Activated CD4-positive, CD25-positive, alpha-beta regulatory T cell treated with anti-CD3 and anti-CD28 coated beads, Interleukin-2, amount 50 U/mL, for 24 hours (primary cell): ENCODE data around the gene SPOCK3.

Experiments
- ATAC-seq, 2 donors: fragments of 150-1000 bp; cut with Tn5 transposase; one replicate each; pipeline ENCODE4 v1.10.0; 2021; ENCODE audit warnings: mild to moderate bottlenecking in 1 of 2, moderate library complexity in 1 of 2

The SPOCK3 gene

DNA sequence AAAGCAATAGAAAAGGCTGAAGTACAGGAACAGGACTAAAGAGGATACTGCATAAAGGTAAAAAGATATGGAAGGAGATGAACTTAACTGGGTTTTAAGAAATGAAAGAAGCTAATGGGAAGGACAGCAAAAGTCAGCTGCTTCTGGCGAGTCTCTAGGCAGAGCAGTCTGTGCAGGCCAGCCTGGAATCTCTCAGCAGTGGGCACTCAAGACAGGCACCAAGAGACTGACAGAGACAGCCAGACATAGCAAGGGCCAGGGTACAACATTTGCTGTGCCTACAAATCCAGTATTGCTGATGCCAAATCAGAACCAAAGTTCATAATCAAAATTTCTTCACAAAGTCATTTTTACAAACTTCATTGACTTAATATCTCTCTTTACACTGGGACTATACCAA lies 62.4 kb downstream of the SPOCK3 start:
- no peak for ATAC-seq

DNA sequence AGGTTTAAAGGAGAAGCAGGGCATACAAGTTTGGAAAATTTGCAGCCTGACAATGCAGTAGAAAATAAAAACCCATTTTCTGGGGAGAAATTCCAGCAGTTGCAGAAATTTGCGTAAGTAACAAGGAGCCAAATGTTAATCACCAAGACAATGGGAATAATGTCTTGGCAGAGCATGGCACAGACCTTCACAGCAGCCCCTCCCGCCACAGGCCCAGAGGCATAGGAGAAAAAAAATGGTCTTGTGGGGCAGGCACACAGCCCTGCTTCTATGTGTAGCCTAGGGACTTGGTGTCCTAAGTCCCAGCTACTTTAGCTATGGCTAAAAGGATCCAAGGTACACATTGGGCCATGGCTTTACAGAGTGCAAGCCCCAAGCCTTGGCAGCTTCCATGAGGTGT lies 65.7 kb downstream of the SPOCK3 start:
- ATAC-seq, result no peak

DNA sequence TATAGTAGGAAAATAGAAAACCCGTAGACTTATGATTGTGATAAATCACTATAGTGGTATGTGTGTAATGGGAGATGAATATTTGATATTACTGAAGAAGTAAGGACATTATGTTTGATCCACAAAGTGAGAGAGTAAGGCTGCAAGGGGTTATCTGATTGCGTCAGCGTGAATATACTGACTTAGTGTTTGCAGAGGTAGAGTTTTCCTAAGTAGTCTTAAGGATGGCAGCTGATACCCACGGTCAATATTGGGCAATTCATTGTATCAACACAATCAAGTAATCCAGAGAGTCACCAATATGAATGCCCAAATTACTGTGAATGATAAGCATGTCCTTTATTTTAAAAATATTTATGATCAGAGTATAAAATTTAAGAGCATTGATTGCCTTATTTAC lies 83.7 kb downstream of the SPOCK3 start:
- ATAC-seq, result no peak

DNA sequence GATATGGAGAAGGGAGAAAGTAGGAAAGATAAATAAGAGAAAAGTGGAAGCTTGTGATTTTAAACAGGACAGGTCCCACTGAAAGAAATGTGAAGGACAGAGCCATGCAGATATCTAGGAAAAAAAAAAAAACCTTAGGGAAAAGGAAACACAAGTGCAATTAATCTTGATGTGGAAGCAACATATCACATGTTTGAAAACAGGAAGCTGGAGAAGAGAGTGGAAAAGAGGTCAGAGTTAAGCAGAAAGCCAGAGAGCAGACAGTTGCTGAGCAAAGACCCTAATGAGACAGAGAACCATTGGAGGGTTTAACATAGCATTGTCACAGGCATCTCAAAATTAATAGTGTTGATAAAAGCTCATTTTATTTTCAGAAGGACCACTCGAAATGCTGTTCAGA lies 89.7 kb downstream of the SPOCK3 start:
- no peak for ATAC-seq

DNA sequence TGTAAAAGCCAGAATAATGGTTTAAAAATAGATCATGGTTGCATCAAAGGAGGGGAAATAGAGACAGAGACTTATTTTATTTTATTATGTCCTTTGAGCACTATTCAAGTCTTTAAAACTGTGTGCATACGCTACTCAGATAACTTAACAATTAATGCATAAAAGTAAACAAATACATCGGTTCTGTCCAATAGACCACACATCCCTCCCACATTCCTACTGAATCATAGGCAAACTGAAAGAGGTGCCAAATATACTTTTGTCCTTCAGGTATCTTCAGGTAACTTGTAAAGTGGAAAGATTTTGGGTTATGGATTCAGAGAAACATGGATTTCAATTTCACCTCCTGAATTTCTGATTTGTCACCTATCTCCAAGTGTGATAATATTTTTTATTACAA lies 91.3 kb downstream of the SPOCK3 start:
- no peak for ATAC-seq

DNA sequence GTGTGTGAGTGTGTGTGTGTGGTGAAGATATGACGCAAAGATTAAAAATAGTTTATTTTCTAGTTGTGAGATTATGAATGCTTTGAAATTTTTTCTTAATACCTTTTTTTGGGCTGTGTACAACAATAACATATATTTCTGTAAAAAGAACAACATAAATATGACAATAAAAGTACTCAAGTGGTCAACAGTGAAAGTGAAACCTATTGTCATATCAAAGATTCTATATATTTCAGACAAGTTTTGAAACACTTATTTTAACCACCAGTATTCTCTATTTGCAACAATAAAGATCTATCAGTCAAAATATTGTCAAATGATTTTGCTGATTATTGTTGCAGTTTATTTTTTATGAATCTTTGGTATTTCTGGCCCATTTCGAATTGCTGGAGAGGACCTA lies 98.0 kb downstream of the SPOCK3 start:
- no peak for ATAC-seq

DNA sequence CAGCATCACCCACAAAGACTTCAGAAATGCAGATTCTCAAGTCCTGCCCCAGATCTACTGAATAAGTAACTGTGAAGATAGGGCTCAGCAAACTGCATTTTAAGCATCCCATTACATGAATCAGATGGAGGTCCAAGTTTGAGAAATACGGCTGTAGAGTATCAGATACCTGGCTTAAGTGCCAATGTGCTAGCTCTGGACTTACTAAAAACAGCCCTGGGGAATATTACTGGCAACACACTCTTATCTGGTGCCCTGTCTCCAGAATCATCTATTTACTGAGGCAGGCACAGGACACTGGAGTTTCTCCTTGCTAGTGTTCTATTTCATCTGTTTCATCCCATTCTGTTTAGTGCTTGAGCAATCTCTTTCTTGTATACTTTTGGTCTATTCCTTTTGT lies 105.1 kb downstream of the SPOCK3 start:
- ATAC-seq, result no peak

DNA sequence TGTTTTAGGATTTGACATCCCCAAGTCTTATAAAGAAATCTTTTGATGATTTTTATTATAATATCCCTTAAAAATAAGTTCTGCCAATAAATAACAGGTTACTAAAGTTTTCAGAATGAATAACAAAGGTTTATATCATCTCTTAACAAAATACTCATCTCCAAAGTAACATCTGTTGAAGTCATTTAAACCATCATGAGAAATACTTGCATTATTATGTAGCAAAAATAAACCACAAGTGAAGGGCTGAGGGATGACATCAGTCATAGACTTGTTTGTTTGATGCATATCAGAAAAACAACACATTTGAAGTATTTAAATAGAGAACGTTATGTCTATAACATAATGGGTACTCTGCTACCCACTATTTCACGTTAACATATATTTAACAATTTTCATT lies 114.9 kb downstream of the SPOCK3 start:
- ATAC-seq, result no peak

DNA sequence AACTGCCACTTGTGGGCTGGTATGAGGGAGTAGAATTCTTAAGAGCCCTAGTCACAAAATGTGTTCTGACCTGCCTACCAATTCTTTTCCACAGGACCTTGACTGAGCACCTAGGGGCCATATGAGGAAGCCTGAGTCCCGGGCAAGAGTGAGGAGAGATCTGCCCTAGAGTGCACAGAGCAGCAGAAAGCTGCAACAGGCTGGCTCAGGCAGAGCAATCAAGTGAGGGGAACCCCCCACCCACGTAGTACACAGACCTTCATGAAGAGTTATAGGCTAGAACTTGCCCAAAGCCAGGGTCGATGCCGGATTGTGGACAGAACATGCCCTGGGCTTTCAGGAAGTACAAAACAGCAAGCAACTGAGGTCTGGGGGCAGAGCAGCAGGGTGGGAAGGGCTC lies 117.0 kb downstream of the SPOCK3 start:
- ATAC-seq, result no peak

DNA sequence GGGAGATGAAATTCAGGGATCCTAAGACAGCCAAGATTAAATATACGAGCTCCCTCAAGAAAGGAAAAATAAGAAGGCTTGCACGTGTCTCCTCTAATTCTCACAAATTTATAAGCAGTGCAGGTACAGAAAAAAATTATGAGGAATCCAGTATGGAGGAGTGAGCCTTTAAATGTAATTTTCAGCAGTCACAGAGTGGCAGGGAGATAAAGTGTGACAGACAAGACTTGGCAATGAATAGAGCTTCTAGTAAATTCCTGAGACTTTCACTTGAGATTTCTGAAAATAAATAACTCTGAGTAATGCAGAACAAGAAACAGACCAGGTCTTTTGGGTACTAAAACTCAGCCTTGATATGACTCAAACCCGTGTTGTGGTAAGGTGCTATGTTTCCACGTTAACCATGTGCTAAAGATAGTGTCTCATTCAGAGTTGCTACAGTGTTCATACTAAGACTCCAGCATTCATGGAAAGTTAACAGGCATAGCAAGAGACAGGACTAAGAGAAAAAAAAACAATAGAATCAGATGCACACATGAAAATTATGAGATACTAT lies 119.8 kb downstream of the SPOCK3 start:
- no peak for ATAC-seq

DNA sequence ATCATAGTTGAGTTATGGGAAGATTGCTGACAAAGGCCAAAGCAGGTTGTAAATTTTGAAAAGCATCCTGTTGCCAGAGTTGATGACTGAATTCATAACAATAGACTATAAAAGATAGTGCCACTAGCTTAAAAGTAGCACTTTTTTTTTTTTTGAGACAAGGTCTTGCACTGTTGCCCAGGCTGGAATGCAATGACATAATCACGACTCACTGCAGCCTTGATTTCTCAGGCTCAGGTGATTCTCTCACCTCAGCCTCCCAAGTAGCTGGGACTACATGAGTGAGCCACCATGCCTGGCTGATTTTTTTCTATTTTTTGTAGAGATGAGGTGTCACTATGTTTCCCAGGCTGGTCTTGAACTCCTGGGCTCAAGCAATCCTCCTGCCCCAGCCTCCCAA lies 122.7 kb downstream of the SPOCK3 start:
- ATAC-seq, result no peak

DNA sequence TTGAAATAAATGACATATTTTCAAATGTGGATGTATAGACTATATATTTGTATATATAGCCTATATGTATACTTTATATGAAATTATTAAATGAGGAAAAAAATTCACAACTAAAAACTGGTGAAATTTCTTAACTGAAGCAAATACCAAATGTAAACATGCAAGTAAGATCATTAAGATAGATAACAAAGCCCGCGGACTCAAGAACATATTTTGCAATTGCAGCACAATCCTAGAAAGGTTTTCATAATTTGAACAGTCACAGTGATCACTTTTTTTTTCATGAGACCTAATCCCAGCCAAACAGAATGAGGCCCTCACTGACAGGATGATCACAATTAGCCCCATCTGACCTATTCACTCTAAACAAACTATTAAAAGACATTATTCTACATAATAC lies 123.2 kb downstream of the SPOCK3 start:
- ATAC-seq, result no peak

DNA sequence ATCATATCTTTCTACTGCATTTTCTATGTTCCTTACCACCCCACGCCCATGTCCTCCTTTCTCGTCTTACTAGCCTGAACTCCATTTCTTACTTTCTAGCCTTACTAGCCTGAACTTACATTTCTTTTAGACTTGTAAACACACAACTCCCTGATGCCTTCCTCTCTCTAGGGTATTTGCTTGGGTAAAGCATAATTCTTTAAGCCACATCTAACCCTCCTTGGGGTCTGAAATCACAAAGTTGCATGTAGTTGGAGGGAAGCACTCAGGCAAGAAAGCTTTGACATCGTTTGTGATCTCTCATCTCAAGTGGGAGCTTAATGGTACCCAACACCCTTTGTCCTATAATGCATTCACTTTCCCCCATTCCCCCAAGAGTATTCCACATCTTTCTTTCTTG lies 124.4 kb downstream of the SPOCK3 start:
- no peak for ATAC-seq

DNA sequence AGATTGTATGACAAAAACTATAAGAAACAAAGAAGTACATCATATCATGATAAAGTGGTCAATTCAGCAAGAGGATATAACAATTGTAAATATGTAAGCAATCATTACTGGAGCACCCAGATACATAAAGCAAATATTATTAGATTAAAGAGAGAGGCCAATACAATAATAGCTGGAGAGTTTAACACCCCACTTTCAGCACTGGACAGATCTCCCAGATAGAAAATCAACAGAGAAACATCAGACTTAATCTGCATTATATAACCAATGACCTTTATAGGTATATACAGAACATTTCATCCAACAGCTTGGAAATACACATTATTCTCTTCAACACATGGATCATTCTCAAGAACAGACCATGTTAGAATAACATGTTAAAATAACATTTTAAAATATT lies 128.4 kb downstream of the SPOCK3 start:
- no peak for ATAC-seq

DNA sequence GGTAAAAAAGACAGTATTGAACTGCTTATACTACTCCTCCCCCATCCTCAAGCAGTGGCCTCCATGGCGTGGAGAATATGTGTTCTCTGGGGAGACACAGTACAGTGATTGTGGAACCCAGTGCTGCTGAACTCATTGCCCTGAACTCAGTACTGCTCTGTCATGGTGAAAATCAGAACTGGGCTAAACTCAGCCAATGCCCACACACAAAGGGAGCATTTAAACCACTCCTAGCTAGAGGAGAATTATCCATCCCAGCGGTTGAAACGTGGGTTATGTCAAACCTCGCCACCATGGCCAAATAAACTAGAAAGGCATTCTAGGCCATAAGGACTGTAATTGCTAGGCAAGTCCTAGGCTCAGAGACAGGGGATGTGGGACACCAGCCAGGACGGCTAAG lies 131.8 kb downstream of the SPOCK3 start:
- no peak for ATAC-seq

DNA sequence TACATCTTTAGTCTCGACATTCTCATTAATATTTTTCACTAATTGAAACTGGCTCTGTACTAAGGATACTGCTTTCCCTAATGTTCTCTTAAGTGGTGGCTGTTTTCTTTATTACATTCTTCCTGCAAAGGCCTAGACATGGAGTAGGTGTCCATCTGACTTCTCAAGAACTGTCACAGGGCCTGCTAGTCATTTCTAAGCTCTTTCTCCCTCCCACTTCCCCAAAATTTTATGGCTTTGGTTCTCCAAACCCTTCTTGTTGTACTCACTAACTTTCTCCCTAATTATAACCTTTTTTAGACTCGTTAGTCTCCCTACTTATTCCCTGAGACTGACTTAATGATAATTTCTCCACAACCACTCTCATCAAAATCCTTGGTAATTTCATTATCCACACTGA lies 133.3 kb downstream of the SPOCK3 start:
- ATAC-seq, result no peak

DNA sequence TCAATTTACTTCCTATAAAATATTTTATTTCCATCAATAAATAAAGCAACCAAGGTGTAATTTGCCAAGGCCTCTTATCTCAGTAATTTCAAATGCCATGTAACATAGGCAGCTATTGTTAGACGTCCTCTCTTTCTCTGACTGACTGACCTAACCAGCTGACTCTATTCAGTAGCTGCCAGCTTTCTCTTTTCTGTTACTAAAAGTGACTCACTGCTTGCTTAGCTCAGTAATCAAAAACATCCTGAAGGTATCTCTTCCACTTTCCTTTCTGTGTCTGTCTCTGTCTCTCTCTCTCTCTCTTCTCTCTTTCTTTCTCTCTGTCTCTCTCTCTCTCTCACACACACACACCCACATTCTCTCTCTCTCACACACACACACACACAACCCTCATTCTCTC lies 134.2 kb downstream of the SPOCK3 start:
- ATAC-seq, result no peak

DNA sequence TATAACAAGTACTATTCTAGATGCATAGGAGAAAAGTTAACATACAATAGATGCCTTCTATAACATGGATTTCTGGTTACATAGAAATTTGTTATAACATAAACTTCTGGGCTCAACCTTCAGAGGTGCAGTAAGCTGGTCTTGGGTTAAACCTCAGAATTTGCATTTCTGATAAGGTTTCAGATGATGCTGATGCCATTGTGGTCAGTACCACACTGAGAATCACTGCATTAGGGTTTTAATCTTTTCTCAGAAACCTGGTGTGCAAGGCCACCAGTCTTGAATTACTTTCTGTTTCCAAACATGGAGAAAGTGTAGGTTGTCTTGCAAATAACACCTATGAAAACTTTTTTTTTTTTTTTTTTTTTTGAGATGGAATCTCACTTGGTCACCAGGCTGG lies 146.2 kb downstream of the SPOCK3 start:
- ATAC-seq, result no peak

DNA sequence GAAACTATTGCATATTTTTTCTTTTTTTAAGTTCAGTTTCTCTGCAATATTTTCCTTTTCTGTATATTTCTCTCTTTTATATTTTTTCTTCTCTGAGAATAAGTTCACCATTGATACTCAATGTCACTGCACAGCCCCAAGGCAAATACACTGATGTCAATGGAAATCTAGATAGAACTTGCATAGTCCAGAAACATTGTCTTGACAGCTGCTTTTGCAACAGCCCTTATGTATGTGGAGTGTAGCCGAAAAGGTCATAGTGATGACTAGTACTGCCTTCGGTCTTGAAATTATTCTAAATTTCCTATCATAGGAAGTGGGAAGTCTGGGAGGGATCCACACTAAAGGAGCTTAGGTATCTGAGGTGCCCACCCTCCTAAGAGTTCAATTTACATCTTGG lies 150.0 kb downstream of the SPOCK3 start:
- ATAC-seq, result no peak

DNA sequence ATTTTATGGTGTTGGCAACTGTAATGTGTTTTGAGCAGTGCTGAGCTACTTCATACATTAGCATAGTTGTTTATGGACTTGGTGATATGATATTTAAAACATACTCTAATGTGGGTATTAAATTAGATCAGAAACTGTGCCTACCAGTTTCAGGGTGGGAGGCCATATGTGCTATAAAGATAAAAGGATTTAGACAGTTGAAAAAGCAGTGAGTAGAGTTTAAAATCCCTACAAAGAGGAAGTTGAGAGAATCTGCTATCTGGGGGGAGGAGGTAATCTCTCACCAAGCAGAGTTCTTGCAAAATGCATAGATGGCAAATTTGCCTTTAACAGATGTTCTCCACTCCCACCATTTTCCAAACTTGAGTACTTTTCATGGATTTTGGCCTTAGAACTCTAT lies 154.5 kb downstream of the SPOCK3 start:
- no peak for ATAC-seq

DNA sequence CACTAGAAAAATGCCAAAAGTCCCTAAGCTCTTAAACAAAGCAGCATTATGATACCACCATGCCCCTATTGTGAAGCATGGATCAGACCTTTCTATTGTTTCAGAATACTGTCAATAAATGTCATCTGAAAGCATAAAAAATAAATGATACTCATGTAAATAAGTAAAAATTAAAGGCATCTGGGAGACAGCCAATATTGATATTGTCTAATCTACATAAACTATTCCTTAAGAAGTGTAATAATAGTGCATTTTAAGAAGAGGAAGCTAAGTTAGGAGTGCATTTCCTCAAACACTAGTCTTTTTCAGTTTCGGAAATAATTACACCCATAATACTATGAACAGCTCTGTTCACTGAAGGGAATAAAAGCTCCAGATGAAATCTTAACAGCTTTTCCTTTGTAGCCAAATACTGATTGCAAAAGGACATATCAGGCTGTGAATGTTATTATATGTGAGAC lies 181.6 kb downstream of the SPOCK3 start:
- ATAC-seq, result no peak

DNA sequence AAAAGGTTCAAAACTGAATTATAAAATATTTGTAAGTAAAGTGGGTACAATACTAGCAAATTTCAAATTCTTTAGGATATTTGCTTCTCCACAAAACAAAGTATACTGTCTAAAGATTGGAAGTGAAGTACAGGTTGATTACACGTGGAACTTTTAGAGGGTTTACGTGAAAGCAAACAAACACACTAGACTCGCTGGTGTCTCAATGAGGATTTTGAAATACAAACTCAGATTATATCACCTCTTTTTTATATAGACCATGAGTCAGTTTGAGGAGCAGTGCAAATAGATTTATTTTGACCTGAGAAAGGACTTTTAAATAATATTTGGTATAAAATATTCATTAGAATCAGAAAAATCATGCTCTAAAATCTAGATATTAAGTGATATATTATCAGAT lies 185.0 kb downstream of the SPOCK3 start:
- ATAC-seq, result no peak

DNA sequence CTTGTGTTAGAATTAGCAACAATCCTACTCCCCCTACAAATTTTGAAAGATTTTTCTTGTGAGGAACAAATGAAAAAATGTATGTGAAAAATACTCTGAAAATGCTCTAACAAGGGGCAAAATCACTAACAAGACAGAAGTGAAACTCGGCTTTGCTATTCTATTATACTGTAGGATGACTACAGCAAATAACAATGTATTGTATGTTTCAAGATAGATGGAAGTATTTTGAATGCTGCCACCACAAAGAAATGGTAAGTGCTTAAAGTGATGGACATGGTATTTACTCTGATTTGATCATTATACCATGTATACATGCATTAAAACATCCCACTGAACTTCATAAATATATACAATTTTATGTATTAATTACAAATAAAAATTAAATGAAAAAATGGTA lies 192.8 kb downstream of the SPOCK3 start:
- no peak for ATAC-seq

DNA sequence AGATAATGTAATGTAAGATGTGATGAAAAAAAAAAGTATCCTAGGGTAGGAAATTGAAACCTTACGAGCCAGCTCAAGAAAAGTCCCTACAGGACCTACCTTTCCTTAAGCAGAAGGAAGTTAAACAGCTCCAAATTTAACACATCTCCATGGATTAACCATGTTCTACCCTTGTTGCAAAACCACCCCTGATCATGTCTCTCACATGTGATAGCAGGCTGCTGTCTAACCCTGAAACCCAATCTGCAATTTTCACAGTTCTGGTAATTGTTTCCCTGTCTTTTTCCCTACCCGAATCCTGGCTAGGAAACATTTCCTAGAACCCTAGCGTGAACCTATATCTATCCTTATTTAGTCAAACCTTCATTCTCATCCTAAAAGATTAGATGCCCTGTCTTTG lies 198.9 kb downstream of the SPOCK3 start:
- no peak for ATAC-seq

DNA sequence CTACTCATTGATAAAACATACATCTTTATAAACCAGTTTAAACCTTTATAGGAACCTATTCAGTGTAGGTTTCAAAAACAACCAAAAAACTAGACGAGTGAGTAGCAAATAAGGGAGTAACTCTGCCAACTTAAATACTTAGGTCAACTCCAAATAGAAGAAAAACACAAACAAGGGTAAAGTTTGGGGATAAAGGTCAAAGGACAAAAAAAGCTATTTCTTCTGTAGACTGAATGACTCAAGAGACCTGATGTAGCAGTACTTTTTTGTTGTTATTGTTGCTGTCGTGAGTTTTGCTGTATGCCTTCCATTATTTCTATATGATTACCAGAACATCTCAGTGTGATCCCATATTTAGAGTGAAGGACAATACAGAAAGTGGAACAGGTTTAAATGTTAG lies 199.3 kb downstream of the SPOCK3 start:
- ATAC-seq, result no peak

DNA sequence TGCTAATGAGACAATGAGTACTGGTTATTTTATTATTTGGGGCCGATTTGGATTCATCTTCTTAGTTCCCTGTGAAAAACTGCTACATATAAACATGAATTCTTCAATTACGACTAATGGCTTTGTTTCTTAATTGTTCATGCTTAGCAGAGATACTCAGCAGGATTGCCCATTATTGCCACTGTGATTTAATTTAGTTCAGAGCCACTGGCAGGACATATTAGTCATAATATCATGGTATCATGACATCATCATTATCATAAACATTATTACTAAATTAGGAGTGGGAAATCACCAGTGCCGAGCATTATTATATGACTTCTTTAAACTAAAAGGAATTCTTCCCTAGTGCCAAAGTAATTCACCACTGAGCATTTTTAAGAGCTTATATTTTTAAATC lies 201.4 kb downstream of the SPOCK3 start:
- no peak for ATAC-seq
